ENCODE results near the gene FGFR2. TPM values are rescaled to one million over a fixed set of nuclear protein-coding genes. Genes with fewer than 3 reads are reported as not detected.
"Not testable (repeated sequence)": the region's sequence is repeated elsewhere in the genome, so short reads cannot be mapped to it uniquely, and the experiment has no call there.

The FGFR2 gene
- total RNA-seq, 1 experiment from 2014 or later, result 0.54 TPM

DNA sequence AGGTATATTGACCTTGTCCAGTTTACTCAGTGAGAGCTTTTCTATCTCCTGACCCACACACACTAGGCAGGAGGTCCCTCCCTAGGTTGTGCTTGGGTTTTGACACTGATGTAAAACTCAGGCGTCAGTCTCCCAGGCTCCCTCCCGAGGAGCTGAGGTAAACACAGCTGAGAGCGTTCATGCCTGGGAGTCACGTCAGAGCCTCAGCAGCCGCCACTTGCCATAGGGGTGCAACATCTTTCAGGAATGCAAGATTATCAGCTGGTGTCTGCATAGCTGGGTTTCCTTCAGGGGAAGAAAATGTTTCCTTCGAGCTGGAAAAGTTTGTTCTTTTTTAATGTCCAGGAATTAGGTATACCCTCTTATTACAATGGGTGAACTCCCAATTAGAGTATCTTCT, 70.6 kb downstream of the FGFR2 start:
- DNase-seq (ENCODE audit: extremely low read depth, low read depth), result peak; percentile 6

DNA sequence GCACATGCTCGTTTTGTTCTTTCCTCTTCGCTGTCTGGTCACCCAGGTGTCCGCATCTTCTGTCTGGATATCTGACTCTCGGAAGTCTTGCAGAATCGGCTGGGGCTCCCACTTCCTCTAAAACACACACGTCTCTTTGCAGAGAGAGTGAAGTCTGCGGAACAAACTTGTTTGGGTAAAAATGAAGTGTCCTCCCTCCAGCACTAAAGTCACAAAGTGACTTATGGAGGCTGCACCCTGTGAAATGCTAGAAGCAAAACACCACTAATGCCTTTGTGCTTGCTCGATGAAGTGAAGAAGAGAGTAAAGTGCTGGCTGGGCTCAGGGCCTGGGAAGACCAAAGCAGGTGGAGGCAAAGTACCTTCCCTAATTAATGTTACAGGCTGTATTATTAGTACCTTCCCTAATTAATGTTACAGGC, 71.4 kb downstream of the FGFR2 start:
- no peak for DNase-seq (ENCODE audit: extremely low read depth, low read depth)

DNA sequence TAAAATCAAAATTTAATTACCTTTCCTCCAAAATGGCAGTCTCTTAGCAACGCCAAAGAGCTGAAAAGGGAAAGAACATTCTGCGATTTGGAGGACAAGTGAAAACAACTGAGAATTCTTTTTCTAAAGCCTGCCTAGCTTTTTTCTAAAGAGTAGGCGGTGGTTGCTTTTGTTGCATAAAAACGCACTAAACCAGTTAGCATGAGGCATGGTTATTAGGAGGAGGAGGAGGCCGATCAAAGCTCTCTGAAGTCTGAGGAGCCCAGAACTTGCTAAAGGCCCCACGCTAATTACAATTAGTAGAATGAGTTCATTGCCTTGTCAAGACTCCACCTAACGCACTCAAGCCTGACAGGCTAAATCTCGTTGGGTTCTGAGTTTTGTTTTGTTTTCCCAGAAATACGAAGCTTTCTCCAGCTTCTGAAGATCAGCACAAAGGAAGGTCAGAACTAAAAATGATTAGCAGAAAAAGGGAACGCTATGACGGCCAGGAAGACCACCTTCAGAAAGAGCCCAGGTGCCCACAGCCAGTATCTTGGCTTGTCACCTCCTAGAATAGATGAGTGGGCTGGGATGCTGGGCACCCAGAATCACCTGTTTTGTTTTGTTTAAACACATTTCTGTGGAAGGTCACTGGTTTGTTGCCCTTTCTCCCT, 72.0 kb downstream of the FGFR2 start:
- DNase-seq (ENCODE audit: extremely low read depth, low read depth), result no peak

DNA sequence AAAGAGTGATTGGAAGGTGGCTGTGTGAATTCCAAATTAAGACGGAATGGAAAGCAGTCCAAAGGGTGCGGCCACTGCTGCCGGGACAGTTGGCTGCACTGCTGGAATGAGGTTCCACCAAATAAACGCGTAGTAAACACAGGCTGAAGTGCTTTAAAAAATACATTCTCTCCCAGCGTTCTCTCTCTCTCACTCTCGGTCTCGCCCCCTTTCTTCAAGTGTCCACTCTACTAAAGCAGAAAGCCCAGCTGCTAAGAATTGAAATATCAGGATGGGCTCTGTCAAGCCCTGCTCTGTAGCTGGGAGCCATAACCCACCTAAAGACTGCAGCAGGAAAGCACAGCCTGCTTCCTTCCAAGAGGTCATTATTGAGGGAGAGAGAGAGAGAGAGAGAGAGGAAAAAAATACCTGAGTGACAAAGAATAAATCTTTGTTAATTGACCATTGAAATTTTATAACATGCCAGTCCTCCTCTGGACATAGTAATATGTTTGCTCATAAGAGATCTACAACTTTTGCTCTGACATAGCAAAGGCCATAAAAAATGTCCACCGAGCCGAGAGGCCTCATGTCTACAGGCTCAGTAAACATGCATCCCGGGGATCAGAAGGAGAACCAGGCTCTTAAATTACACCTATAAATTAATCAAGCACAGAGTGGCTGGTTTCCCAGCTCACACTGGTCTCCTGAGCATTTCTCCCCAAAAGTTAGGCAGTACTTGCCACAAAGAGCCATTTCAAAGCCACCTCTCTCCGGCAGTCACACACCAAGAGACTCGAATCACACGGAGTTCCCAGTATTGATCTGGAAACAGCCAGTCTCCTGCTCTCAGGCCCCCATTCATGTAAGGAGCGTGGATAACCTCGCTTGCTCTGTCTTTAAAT, 72.8 kb downstream of the FGFR2 start:
- DNase-seq (ENCODE audit: extremely low read depth, low read depth), result no peak

DNA sequence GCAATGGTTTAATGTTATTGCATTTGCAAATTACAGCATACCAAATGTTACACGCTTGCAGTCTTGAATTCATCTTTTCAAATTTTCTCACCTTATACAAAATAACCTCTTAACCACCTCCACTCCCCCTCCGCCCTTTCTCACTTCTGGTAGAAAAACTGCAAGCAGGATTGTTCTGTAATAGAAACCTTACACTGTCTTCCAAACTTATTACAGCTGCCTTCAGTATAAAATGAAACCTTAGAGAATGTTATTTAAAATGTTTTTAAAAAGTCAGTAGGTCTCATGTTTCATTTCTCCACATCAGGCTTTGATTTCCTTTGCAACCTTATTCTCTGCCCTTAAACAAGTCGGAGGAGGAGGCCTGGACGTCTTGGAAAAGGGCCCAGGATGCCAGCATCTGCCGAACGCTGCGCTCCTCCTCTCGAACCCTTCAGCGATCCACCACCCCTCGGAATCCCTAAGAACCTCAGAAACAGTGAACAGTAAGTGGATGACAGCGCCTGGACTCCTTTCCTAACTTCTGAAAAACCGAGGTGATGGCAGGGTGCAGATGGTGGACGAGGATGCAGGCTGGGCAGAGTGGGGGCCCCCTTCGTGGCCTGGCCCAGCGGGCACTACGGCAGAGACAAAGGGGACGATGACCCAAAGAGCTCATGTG, 74.0 kb downstream of the FGFR2 start:
- DNase-seq (ENCODE audit: extremely low read depth, low read depth), result no peak

DNA sequence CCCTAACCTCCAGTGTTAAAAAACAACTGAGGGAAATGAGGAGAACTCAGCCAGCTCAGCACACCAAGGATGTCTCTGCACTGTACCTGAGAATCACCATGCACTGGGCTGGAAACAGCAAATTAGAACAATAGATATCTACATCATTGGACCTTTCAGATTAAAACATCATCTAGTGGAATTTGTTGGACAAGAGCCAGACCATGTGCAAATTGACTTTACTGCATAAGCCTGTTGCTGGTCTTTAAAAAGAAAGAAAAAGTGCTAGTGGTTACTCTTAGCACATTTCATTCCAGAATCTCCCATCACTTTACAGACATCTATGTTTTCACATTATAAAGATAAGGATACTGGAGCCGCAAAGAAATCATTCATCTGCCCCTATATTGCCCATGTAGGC, 75.4 kb downstream of the FGFR2 start:
- DNase-seq (ENCODE audit: extremely low read depth, low read depth), result no peak

DNA sequence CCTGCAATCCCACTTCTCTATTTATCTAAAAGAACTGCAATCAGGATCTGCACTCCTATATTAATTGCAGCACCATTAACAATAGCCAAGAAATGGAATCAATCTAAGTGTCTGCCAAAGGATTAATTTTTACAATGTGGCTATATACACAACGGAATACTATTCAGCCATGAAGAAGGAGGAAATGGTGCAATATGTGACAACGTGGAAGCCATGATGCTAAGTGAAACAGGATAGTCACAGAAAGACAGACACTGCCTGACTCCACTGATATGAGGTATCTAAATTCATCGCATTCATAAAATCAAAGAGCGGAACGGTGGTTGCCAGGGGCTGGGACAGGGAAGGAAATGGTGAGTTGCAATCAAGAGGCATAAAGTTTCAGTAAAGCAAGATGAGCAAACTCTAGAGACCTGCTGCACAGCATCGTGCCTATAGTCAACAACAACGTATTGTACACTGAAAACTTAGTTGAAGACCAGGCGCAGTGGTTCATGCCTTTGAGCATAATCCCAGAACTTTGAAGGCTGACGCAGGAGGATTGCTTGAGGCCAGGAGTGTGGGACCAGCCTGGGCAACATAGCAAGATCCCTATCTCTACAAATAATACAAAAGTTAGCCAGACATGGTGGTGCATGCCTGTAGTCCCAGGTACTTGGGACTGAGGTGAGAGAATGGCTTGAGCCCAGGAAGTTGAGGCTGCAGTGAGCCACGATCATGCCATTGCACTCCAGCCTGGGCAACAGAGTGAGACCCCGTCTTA, 76.3 kb downstream of the FGFR2 start:
- no peak for DNase-seq (ENCODE audit: extremely low read depth, low read depth)

DNA sequence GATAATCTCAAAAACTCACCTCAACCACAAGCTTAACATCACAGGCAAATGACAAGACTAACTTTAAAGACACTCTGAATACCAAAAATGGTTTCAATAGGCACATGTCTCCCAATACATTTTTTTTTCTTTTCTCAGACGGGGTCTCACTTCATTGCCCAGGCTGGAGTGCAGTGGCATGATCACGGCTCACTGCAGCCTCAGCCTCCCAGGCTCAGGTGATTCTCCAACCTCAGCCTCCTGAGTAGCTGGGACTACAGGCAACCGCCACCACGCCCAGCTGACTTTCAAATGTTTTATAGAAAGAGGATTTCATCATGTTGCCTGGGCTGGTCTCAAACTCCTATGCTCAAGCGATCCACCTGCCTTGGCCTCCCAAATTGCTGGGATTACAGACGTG, 77.7 kb downstream of the FGFR2 start:
- not testable (repeated sequence) for DNase-seq (ENCODE audit: extremely low read depth, low read depth)

DNA sequence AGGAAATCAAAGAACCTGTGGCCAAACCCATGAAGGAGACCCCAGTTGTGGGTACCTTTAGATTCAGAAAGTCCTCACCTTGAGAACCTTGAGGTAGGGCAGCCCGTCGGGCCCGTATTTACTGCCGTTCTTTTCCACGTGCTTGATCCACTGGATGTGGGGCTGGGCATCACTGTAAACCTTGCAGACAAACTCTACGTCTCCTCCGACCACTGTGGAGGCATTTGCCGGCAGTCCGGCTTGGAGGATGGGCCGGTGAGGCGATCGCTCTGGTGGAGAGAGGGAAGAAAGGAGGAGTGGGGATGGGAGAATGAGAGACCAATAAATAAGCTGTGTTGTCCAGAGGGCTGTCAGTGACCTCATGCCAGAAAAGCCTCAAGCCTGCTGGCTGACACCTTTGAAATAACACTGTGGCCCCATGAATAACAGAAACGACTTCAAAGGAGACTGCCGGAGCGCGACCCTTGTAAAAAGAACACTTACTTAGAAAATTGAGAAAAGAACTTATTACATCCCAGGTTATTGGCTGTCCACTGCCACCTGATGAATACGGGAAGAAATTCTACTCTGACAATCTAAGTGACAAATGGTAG, 78.2 kb downstream of the FGFR2 start:
- no peak for DNase-seq (ENCODE audit: extremely low read depth, low read depth)

DNA sequence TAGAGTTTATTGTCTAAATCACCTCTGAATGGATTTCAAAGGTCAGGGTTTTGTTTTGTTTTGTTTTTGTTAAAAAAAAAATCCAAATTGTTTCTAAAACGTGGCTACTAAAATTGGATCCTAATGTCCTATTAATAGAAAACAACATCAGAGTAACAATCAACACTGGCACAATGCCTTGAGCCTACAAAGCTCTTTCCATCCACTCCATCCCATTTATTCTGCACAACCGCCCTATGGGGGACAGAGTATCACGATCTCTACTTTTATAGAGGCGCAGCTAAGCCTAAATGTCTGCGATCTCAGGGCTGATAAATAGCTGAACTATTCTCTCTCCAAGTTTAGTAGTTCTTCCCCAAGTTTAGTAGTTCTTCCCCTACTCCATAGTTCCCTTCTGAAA, 78.8 kb downstream of the FGFR2 start:
- no peak for DNase-seq (ENCODE audit: extremely low read depth, low read depth)

DNA sequence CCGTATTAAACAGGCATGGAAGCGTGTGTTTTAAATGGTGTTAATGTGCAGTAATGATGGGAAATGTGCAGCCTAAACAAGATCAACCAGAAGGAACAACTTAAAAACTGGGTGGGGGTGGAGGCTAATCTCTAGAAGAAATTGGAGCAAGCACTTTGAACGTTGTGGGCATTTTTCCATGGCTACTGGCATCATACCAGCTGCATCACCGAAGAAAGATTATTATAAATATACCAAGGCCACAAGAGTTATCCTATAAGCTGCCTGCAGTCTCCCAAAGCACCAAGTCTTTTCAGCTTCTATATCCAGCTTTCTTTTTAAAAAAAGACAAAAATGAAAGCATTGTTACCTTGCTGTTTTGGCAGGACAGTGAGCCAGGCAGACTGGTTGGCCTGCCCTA, 79.9 kb downstream of the FGFR2 start:
- no peak for DNase-seq (ENCODE audit: extremely low read depth, low read depth)

DNA sequence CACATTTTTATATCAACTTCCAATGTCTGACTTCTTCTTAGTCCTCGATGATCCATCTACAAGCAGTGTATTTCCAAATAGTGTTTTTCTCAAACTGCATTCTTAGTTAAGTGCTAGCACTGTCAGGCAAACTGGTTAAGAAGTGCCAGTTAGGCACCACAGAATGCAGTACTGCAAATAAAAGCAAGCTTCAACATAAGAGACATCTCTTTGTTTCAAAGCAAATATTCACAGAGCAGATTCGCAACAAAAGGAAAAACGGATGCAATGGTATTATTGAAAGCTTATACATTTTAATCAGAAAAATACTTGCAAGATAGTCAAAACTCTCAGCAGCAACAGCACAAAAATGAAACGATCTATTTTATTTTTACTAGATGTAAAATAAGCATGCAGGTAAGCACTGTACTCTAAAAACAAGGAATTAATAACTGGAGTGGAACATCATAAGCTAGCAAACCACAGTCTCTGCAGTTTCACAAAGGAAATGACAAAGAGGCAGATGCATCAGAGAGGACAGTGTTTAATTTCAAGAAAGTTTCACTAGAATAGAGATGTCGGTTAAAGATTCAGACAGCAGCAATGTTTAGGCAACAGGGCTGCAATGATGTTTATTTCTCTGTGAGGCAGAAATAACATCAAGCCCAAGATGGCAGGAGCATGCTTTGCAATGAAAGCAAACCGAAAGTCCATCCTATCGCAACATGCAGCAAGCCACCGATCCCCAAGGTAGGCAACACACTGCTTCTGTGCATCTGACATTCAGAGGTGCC, 82.0 kb downstream of the FGFR2 start:
- DNase-seq (ENCODE audit: extremely low read depth, low read depth), result no peak

DNA sequence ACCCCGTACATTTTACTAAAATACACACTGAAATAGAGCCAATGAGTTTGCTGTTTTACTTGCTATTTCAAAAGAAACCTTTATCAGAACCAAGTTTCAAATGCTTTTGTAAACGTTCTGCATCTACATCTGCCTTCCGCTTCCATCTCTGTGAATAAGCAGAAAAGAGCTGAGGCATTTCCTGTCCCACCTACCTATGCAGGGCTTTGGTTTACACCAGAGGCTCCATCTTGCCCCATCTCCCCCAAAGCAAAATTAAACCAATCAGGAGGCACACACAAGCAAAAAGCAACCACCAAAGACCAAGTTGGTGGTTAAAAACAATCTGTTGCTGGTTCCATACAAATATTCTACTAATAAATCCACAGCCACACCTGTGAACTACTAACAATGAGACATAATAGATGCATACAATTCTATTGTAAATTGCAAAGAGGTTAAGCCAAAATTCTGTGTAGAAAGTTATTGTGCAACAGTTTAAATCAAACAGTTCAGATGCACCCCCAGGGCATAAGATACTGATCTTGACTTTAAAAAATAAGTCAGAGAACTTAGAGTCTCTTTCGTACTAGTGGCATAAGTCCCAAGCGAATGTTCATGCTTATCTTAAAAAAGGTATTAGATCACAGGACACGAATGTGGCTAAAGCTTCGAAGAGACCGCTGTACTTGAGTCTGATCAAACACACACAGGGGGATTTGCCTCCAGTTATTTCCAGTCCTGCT, 83.9 kb downstream of the FGFR2 start:
- no peak for DNase-seq (ENCODE audit: extremely low read depth, low read depth)

DNA sequence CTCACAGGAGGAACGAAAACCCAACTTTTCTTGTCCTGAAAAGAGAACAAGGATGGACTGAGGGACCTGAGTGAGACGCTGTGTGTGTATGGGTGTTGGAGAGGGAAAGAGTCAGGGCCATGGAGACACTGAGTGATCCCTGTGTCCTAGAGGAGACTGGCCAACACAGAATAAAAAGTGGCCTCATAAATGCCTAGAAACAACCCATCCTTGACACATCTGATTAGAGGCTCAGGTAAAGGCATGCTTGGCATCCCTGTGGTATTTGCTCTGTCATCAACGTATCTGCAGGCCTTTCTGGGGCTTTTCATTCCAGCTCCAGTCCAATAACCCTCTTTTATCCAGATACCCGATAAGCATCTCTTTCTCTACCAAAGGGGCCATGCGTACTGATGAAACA, 86.3 kb downstream of the FGFR2 start:
- no peak for DNase-seq (ENCODE audit: extremely low read depth, low read depth)

DNA sequence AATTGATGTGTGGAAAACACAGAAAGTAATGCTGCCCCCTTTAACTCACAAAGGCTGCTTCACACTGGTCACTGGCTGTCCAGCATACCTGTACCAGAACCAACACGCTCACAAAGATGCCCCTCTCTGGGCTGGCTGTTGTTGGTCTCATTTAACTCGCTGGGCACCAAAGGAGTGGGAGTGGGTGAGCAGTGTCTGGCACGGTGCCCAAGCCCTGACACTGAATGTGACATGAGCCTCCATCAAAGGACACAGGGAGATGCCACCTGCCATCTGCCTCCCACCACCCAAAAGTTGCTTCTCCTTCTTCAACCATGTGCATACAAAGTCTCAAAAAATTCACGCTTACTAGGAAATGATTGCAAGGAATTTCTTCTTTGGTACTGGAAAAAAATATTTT, 86.8 kb downstream of the FGFR2 start:
- no peak for DNase-seq (ENCODE audit: extremely low read depth, low read depth)

DNA sequence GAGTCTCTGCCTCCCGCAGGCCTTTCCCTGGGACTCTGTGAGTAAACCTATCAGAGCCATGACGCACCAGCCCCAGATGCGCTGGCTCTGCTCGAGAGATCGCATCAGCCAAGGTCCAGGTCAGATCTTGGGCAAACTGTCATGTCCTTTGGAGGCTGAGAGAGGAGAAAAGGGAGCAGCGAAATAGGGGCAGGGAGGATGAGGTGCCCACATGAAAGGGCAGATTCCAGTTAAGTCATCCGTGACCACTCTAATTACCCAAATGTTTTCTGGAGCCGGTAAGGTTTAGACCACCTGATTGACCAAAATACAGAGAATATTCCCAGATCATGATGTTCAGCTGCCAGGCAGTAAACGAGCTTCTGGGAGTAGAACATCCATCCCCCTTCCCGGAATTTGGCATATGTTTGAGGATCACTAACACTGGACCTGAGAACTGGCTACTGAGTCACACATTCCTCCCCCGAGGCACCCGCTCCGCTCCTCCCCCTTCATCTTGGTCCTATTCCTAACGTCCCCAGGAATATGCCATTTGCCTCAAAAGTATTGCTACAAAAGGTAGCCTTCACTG, 88.0 kb downstream of the FGFR2 start:
- no peak for DNase-seq (ENCODE audit: extremely low read depth, low read depth)

DNA sequence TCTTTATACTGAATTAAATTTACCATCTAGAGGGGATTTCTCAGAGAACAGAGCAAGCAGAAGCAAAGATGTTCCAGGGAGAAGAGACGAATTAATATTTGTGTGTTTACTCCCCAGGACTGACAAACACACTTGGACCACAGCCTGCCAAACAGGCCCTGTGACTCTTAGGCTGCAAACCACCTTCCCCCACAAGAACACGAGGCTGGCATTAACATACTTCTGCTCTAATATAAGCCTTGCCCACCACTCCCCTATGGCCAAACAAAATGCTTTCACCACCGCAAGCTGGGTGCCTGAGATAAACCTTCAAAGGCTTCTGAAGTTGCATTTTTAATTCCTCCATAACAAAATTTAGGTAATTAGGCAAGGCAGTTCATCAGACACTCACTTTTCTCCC, 88.4 kb downstream of the FGFR2 start:
- DNase-seq (ENCODE audit: extremely low read depth, low read depth), result no peak

DNA sequence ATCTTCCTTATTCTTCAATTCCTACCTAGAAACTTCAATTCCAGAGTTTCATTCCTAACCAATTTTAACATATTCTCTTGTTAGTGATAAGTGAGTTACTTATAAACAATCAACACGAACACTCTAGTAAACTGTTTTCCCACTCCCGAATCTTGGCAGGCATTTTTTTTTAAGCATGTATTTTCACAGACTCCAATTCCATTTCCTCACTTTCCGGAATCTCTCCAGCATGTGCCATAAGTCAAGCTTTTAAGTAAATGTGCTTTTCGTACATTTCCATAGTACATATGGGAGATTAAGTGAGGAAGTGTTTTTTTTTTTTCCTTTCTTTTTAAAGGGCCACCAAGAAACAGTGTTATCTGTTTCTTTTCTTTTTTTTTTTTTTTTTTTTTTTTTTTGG, 89.1 kb downstream of the FGFR2 start:
- DNase-seq (ENCODE audit: extremely low read depth, low read depth), result no peak

DNA sequence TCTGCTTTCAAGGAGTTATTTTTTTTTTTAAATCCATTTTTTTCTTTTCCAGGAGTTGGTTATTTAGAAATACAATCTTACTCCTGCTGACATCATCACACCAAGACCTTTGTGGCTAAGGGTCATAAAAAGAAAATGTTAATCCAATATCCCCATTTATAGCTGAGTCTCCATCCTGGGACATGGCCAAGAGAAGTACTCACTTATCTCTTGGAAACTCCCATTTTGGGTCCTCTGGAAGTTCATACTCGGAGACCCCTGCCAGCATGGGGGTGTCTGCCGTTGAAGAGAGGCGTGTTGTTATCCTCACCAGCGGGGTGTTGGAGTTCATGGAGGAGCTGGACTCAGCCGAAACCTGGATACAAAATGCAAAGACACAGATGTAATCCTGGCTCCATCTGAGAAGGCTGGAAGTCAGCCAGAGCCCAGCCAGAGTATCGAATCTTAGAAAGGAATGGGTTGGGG, 94.6 kb downstream of the FGFR2 start:
- no peak for DNase-seq (ENCODE audit: extremely low read depth, low read depth)
